B cell (primary cell): ENCODE results near the gene AGAP1. TPM values are rescaled to one million over a fixed set of nuclear protein-coding genes. Genes with fewer than 3 reads are reported as not detected.

Experiments used
- ATAC-seq: fragments of 200-7000 bp; cut with Tn5 transposase; one replicate; pipeline ENCODE4 v1.10.0; 2021; ENCODE audit warnings: low read depth, mild to moderate bottlenecking, moderate number of reproducible peaks, moderate library complexity
- CTCF ChIA-PET: fragments of 350-600 bp; sonication (Branson Sonifier 250); formaldehyde crosslinking; loops from one replicate; lab custom pipeline; 2021; ENCODE audit warnings: antibody characterized with exemption, inconsistent platforms; lab: Charles Lee
- POLR2A ChIA-PET: fragments of 350-600 bp; sonication (Branson Sonifier 250); formaldehyde crosslinking; loops from one replicate; lab custom pipeline; 2021; ENCODE audit warnings: antibody characterized with exemption; lab: Charles Lee
- DNase-seq: peaks from one replicate; pipeline ENCODE4 v3.0.0; 2013
- H2AFZ ChIP-seq: 2 replicates; pipeline ENCODE4 v1.6.1; 2012; ENCODE audit warnings: mild to moderate bottlenecking, low read depth, low read length; ENCODE audit not compliant: insufficient read depth, poor library complexity, severe bottlenecking
- H3K27ac ChIP-seq, 2 donors: 1 replicate in 1 of 2; 2 replicates in 1 of 2; pipeline ENCODE4 v1.5.1; 2012 to 2013; ENCODE audit warnings: low read length in 2 of 2, mild to moderate bottlenecking in 2 of 2, moderate library complexity in 1 of 2
- H3K27me3 ChIP-seq, 4 experiments: fragments of 200-600 bp in 1 of 4; sonication (generic) in 1 of 4; replicated peaks in 1 of 4; 1 replicate in 2 of 4; 2 replicates in 2 of 4; pipeline versions ENCODE4 v1.6.1 to v1.7.0; 2013 to 2016; ENCODE audit warnings: low read length in 3 of 4, mild to moderate bottlenecking in 2 of 4, mixed read lengths in 1 of 4, moderate library complexity in 1 of 4; ENCODE audit not compliant: insufficient read depth in 4 of 4, control insufficient read depth in 3 of 4; ENCODE audit errors: control extremely low read depth in 1 of 4
- H3K36me3 ChIP-seq, 2 experiments: replicated peaks in 1 of 2; 1 replicate in 1 of 2; 2 replicates in 1 of 2; pipeline versions ENCODE4 v1.6.1 to v1.7.1; 2013; ENCODE audit warnings: low read length in 1 of 2; ENCODE audit not compliant: insufficient read depth in 2 of 2, control insufficient read depth in 1 of 2; ENCODE audit errors: control extremely low read depth in 1 of 2, extremely low read depth in 1 of 2
- H3K4me1 ChIP-seq, 2 donors: fragments of 200-600 bp in 1 of 2; sonication (generic) in 1 of 2; 1 replicate in 1 of 2; 2 replicates in 1 of 2; pipeline versions ENCODE4 v1.5.1 to v1.6.1; 2013 to 2017; ENCODE audit warnings: low read length in 2 of 2; ENCODE audit not compliant: control insufficient read depth in 2 of 2, insufficient read depth in 2 of 2
- H3K4me2 ChIP-seq: replicated peaks from 2 replicates; pipeline ENCODE3; 2012; ENCODE audit warnings: mild to moderate bottlenecking, low read depth, low read length; ENCODE audit not compliant: poor library complexity, severe bottlenecking
- H3K4me3 ChIP-seq, 5 experiments: fragments of 200-600 bp in 1 of 5; sonication (generic) in 1 of 5; 1 replicate in 3 of 5; 2 replicates in 2 of 5; pipeline versions ENCODE4 v1.5.1 to v1.7.0; 2011 to 2016; ENCODE audit warnings: low read length in 4 of 5, mild to moderate bottlenecking in 4 of 5, low read depth in 2 of 5, control low read depth in 1 of 5, moderate library complexity in 1 of 5; ENCODE audit not compliant: insufficient read depth in 1 of 5; ENCODE audit errors: control extremely low read depth in 1 of 5, extremely low read depth in 1 of 5
- H3K79me2 ChIP-seq: fragments of 200-600 bp; sonication (generic); one replicate; pipeline ENCODE4 v1.6.0; 2016; ENCODE audit warnings: low read length; ENCODE audit not compliant: control insufficient read depth, insufficient read depth
- H3K9ac ChIP-seq: fragments of 200-600 bp; sonication (generic); 2 replicates; pipeline ENCODE4 v1.6.1; 2017; ENCODE audit warnings: mild to moderate bottlenecking, low read length, moderate library complexity
- H3K9me3 ChIP-seq, 3 donors: one replicate each; pipeline versions ENCODE4 v1.6.1 to v1.7.1; 2013; ENCODE audit warnings: low read length in 2 of 3; ENCODE audit not compliant: control insufficient read depth in 2 of 3, insufficient read depth in 1 of 3; ENCODE audit errors: control extremely low read depth in 1 of 3
- H4K20me1 ChIP-seq: 2 replicates; pipeline ENCODE4 v1.6.0; 2012; ENCODE audit warnings: mild to moderate bottlenecking, low read length; ENCODE audit not compliant: insufficient read depth, control insufficient read depth, poor library complexity, severe bottlenecking
- H3K27ac Mint-ChIP-seq: one replicate; pipeline ENCODE4 v1.8.0; 2021; ENCODE audit warnings: mixed read lengths
- H3K27me3 Mint-ChIP-seq: one replicate; pipeline ENCODE4 v1.8.0; 2021; ENCODE audit warnings: mixed read lengths
- H3K4me1 Mint-ChIP-seq: one replicate; pipeline ENCODE4 v1.8.0; 2021; ENCODE audit warnings: mixed read lengths
- H3K4me3 Mint-ChIP-seq: one replicate; pipeline ENCODE4 v1.8.0; 2021; ENCODE audit warnings: mixed read lengths
- H3K9me3 Mint-ChIP-seq: one replicate; pipeline ENCODE4 v1.8.0; 2022; ENCODE audit warnings: mixed read lengths; ENCODE audit not compliant: insufficient read depth
- EZH2 ChIP-seq: IDR thresholded peaks from 2 replicates; pipeline ENCODE4 v1.6.1; 2012; ENCODE audit warnings: borderline replicate concordance, low read depth, mild to moderate bottlenecking, moderate library complexity, low read length; ENCODE audit not compliant: insufficient read depth, poor library complexity, severe bottlenecking
- WGBS: methylation state at CpG from one replicate; pipeline ENCODE4 v1.1.5; 2013; ENCODE audit warnings: missing lambda C conversion rate; ENCODE audit not compliant: insufficient coverage; 5-methylcytosine and 5-hydroxymethylcytosine counted together
- intact Hi-C: fragments of 100-400 bp; cut with micrococcal nuclease; formaldehyde crosslinking; loops from one replicate; pipeline ENCODE4 v1.10.0; 2022
- polyA plus RNA-seq: library from polyadenylated mRNA; depleted of rRNA; stranded (reverse); fragments of >200 nt; gene quantifications from 2 replicates; pipeline ENCODE4 v1.2.3, GENCODE V29; 2012
- total RNA-seq, 2 donors: library from RNA; stranded (reverse); fragments of 120-200 nt in 1 of 2; gene quantifications; 1 replicate in 1 of 2; 2 replicates in 1 of 2; pipeline versions ENCODE4 v1.2.3 to v1.2.4, GENCODE V29; 2013 to 2022
- TF ChIP-seq, protein P1 (sequence below): fragments of 200-600 bp; IDR thresholded peaks from one replicate; pipeline ENCODE4 v1.8.0; 2022; ENCODE audit warnings: antibody characterized with exemption, mild to moderate bottlenecking

The AGAP1 gene
- total and polyA plus RNA-seq, 2 donors (not counting 1 experiment from before 2014, with no cell fraction given) = 0.01 TPM; not detected in 1

DNA sequence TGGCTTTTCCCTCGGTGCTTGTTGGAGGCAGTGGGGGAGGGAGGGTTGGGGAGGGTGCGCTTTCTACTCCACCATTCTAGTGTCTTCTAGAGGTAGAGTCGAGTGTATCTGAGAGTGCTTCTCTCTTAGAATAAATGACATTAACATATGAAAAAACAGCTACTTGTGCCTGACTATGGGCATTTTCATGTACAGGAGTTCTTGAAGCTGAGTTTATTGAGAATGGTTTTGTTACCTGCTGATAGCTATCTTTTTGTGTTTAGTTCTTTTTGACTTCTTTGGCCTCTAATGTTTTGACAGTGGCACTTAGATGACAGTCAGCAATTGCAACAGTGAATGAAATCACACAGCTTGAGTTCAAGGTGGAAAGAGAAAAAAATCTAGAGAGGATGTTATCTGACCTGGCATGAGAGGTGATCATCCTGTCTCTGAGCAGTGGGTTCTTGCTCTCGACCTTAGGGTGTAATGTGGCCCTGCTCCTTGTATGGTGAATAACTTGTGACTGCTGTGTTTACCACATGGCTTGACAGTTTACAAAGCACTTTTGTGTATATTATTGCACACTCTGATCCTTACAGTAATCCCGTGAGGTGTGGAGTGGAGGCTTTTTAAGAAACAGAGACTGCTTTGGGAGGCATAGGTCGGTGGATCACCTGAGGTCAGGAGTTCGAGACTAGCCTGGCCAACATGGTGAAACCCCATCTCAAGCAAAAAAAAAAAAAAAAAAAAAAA lies 86.7 kb downstream of the AGAP1 start:
- TF ChIP-seq EZH2 = no peak
- no peaks in the 10 kb centered on the region for H3K9me3 ChIP-seq
- no peaks in the 10 kb centered on the region for H3K4me1 ChIP-seq
- H3K9me3 Mint-ChIP-seq = no peaks in the 10 kb centered on the region
- no peak overlapping the region for H3K27ac Mint-ChIP-seq
- H3K4me2 ChIP-seq = no peak overlapping the region
- H3K79me2 ChIP-seq = no peaks in the 10 kb centered on the region
- intact Hi-C loops = no loop called here
- H3K4me3 ChIP-seq = no peak overlapping the region
- H3K4me1 Mint-ChIP-seq = no peaks in the 10 kb centered on the region
- ChIA-PET POLR2A (no interaction called here), CTCF (no interaction called here)
- no peak overlapping the region for H3K4me3 Mint-ChIP-seq
- no peak overlapping the region for H3K27ac ChIP-seq
- no peaks in the 10 kb centered on the region for H3K27me3 ChIP-seq
- H3K9ac ChIP-seq = no peak overlapping the region
- DNase-seq (no peak), ATAC-seq (no peak)
- no peaks in the 10 kb centered on the region for H3K36me3 ChIP-seq
- H2AFZ ChIP-seq = no peak overlapping the region
- no peaks in the 10 kb centered on the region for H4K20me1 ChIP-seq
- 100% methylated on average over 1 of the region's 7 CpGs for WGBS
- H3K27me3 Mint-ChIP-seq = peaks cover 5% of the 10 kb centered on the region

DNA sequence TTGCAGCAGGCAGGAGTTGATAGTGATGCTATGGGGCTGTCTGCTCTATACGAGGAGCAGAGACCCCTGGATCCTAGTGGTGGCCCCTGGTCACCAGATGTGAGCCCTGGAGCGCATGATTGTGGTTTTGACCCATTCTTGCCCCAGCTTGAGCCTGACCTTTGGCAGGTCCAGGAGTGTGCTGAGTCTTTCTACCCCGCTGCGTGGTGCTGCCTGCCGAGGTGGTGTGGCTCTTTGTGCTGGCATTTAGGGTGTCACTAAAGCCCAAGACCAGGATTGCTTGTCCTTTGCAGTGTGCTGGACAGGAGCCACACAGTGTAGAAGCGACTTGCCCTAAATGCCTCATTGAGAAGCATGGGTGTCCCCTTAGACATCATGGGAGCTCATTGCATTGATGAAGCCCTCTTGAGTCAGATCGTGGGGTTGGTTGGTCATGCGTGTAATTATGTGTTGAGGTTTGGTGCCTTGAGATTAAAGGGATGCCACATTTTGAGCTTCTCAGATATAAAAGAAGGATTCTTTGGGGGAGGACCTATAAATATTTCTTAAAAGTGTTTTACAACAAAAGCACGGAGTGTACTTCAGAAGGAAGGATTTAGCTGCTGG lies 88.3 kb downstream of the AGAP1 start:
- no peak overlapping the region for H3K4me3 Mint-ChIP-seq
- no peaks in the 10 kb centered on the region for H3K4me1 Mint-ChIP-seq
- intact Hi-C loops = no loop called here
- H4K20me1 ChIP-seq = no peaks in the 10 kb centered on the region
- H3K9me3 ChIP-seq = no peaks in the 10 kb centered on the region
- H2AFZ ChIP-seq = no peak overlapping the region
- no peaks in the 10 kb centered on the region for H3K27me3 ChIP-seq
- TF ChIP-seq, protein P1, sequence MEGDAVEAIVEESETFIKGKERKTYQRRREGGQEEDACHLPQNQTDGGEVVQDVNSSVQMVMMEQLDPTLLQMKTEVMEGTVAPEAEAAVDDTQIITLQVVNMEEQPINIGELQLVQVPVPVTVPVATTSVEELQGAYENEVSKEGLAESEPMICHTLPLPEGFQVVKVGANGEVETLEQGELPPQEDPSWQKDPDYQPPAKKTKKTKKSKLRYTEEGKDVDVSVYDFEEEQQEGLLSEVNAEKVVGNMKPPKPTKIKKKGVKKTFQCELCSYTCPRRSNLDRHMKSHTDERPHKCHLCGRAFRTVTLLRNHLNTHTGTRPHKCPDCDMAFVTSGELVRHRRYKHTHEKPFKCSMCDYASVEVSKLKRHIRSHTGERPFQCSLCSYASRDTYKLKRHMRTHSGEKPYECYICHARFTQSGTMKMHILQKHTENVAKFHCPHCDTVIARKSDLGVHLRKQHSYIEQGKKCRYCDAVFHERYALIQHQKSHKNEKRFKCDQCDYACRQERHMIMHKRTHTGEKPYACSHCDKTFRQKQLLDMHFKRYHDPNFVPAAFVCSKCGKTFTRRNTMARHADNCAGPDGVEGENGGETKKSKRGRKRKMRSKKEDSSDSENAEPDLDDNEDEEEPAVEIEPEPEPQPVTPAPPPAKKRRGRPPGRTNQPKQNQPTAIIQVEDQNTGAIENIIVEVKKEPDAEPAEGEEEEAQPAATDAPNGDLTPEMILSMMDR = no peak
- TF ChIP-seq EZH2 = no peak
- no peaks in the 10 kb centered on the region for H3K36me3 ChIP-seq
- no peak for ATAC-seq
- WGBS = 84% methylated on average over 7 of the region's 9 CpGs
- no peak overlapping the region for H3K4me3 ChIP-seq
- H3K9me3 Mint-ChIP-seq = no peaks in the 10 kb centered on the region
- H3K27ac Mint-ChIP-seq = no peak overlapping the region
- no peaks in the 10 kb centered on the region for H3K79me2 ChIP-seq
- no peak overlapping the region for H3K27ac ChIP-seq
- H3K27me3 Mint-ChIP-seq = peaks cover 5% of the 10 kb centered on the region
- H3K4me2 ChIP-seq = no peak overlapping the region
- no peaks in the 10 kb centered on the region for H3K4me1 ChIP-seq
- ChIA-PET POLR2A (no interaction called here), CTCF (no interaction called here)
- H3K9ac ChIP-seq = no peak overlapping the region
- no peak for DNase-seq
